ENCODE measurements around the gene CHTF18. TPM values are rescaled to one million over a fixed set of nuclear protein-coding genes. Genes with fewer than 3 reads are reported as not detected.

Gene CHTF18
- total RNA-seq, 4 donors from 2014 or later = 5.0 to 17.8 (median 7.3) TPM

DNA sequence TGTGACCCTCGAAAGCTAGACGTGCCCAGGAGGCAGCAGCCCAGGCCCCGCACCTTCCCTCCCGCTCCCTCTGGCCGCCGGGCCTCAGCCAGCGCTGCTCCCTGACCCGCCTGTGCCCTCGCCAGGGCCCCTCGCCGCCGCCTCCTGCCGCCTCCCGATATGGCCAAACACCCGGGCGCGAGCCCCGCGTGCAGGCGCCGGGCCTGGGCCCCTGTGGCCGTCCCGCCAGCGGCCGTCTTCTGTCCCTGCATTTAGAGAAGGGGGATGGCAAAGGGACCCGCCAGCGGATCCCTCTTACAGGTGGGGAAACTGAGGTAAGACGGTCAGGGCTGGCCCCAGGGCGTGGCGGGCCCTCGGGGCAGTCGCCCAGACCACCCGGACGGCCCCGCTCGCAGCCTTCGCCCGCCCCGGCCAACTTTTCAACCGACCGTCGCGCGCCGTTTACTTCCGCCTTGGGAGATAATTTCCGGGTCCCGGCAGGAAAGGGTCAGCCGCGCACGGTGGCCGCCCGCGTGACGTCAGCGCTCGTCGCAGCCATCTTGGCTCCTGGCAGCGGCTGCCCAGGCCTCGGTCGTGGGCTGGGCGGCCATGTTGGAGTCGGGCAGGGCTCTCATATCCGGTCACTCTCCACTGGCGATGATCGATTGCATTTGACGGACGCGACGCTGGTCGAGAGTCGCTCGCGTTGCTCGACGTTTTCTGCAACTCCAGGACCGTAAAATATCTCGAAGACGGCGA, 19.1 kb downstream of the CHTF18 start:
- H3K36me3 ChIP-seq = no peaks in the 10 kb centered on the region
- H3K27me3 ChIP-seq = peaks cover 0 to 63% (median 0%) of the 10 kb centered on the region in 4 donors
- WGBS, 2 donors = 20 to 29% methylated on average over 3 to 18 of the region's 80 CpGs
- H3K4me3 ChIP-seq = peak overlapping the region; percentile 72 to 88 (median 80)
- intact Hi-C loops (cut with DNase I) = no loop called here
- peaks cover 3 to 23% (median 10%) of the 10 kb centered on the region in 3 donors for H3K4me1 ChIP-seq
- DNase-seq = peak; percentile 35
- H3K9me3 ChIP-seq = no peaks in the 10 kb centered on the region
- peak overlapping the region; percentile 90 to 97 (median 96) for H3K27ac ChIP-seq
- TF ChIP-seq, protein P1, sequence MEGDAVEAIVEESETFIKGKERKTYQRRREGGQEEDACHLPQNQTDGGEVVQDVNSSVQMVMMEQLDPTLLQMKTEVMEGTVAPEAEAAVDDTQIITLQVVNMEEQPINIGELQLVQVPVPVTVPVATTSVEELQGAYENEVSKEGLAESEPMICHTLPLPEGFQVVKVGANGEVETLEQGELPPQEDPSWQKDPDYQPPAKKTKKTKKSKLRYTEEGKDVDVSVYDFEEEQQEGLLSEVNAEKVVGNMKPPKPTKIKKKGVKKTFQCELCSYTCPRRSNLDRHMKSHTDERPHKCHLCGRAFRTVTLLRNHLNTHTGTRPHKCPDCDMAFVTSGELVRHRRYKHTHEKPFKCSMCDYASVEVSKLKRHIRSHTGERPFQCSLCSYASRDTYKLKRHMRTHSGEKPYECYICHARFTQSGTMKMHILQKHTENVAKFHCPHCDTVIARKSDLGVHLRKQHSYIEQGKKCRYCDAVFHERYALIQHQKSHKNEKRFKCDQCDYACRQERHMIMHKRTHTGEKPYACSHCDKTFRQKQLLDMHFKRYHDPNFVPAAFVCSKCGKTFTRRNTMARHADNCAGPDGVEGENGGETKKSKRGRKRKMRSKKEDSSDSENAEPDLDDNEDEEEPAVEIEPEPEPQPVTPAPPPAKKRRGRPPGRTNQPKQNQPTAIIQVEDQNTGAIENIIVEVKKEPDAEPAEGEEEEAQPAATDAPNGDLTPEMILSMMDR (IDR thresholded peaks at IDR 0.05) = peak in 2 of 6 experiments; percentile 11 to 30
- peak in 2 of 4 donors; percentile 43 to 66 for TF ChIP-seq POLR2A (IDR thresholded peaks at IDR 0.05)

DNA sequence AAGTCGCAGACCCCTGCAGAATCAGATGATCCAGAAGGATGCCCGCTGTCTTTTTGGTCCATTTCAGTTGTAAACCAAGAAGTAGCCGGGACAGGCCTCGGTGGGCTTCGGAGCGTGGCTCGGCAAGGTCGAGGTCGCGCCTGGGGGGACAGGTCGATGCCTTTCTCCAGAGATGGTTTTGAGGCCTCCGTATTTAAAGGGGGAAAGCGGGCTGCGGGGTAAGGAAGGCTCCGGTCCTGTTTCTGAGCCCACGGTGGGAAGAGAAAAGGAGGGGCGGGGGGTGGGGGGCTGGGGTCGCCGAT, 19.6 kb downstream of the CHTF18 start:
- WGBS, 2 donors = 32 to 50% methylated on average over 8 to 13 of the region's 19 CpGs
- TF ChIP-seq, protein P1 (IDR thresholded peaks at IDR 0.05) = no peak
- TF ChIP-seq POLR2A (IDR thresholded peaks at IDR 0.05) = no peak
- peak overlapping the region; percentile 90 to 97 (median 96) for H3K27ac ChIP-seq
- no peak for DNase-seq
- H3K9me3 ChIP-seq = no peaks in the 10 kb centered on the region
- H3K4me1 ChIP-seq = peaks cover 3 to 24% (median 10%) of the 10 kb centered on the region in 3 donors
- peak overlapping the region; percentile 72 to 88 (median 80) for H3K4me3 ChIP-seq
- H3K27me3 ChIP-seq = peaks cover 0 to 63% (median 2%) of the 10 kb centered on the region in 4 donors
- intact Hi-C loops (cut with DNase I) = no loop called here
- no peaks in the 10 kb centered on the region for H3K36me3 ChIP-seq

DNA sequence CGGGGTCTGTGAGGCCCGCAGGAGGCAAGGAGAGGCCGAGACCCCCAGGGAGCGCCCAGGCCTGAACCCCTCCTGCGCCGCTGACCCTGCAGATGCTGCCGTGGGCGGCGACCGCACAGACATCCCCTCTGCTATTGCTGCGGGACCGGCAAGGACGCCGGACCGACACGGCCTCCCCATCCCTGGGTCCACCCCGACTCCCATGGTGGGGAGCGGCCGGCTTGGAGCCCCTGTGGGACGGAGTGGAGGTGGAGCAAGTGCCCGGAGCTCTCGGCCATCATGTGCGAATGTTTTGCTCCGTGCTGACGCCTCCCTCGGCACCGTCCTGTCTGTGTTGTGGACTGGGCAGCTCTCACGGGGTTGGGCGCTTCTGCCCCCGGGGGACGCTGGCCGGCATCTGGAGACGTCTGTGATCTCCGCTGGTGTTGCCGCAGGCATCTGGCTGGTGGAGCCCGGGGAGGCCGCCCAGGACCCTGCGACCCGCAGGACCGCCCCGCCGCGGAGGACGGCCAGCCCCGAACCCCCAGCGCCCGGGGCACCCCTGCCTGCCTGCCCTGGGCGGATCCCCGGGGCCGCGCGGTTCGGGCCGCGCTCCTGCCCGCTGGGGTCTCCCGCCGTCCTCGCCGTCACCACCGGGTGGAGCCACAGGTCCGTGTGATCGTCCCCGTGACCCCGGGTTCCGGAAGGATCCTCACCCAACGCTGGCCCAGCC, 24.9 kb downstream of the CHTF18 start:
- no peak for DNase-seq
- Histone ChIP-seq H3K4me3 (peak overlapping the region in 2 of 4 donors; percentile 18 to 37), H3K27ac (no peak overlapping the region), H3K36me3 (no peaks in the 10 kb centered on the region), H3K9me3 (no peaks in the 10 kb centered on the region), H3K27me3 (peaks cover 5 to 91% (median 20%) of the 10 kb centered on the region in 4 donors), H3K4me1 (peaks cover under 1 to 11% (median 10%) of the 10 kb centered on the region in 3 donors)
- intact Hi-C loops (cut with DNase I) = loop anchor here (10.0 kb wide), 1 partner anchor 241 kb away; no protein-coding TSS in a partner anchor
- 5 to 9% methylated on average over 4 to 17 of the region's 67 CpGs for WGBS, 2 donors
- TF ChIP-seq, protein P1 (IDR thresholded peaks at IDR 0.05) = peak; percentile 29 to 62 (median 43)
- TF ChIP-seq POLR2A (IDR thresholded peaks at IDR 0.05) = no peak

DNA sequence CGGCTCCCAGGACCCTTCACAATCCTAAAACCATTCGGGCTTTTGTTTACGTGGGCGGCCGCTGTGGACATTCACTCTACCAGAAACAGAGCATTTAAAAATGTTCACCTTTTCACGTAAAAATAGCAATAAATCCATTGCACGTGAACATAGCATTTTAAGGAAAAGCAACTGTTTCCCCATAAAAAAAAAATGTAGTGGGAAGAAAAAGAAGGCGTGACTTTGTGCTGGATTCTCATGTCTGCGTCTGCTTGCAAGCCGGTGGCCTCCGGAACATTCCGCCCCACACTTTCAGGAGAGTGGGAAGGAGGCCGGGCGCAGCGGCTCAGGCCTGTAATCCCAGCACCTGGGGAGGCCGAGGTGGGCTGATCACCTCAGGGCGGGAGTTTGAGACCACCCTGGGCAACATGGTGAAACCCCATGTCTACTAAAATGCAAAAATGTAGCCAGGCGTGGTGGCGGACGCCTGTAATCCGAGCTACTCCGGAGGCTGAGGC, 25.5 kb downstream of the CHTF18 start:
- Histone ChIP-seq H3K27me3 (peaks cover 5 to 97% (median 20%) of the 10 kb centered on the region in 4 donors), H3K9me3 (no peaks in the 10 kb centered on the region), H3K4me3 (peak overlapping the region in 2 of 4 donors; percentile 18 to 37), H3K27ac (no peak overlapping the region), H3K36me3 (no peaks in the 10 kb centered on the region), H3K4me1 (peaks cover 0 to 9% (median 4%) of the 10 kb centered on the region in 3 donors)
- TF ChIP-seq POLR2A (IDR thresholded peaks at IDR 0.05) = no peak
- TF ChIP-seq, protein P1 (IDR thresholded peaks at IDR 0.05) = no peak
- no peak for DNase-seq
- 59 to 66% methylated on average over 12 to 22 of the region's 22 CpGs for WGBS, 2 donors
- intact Hi-C loops (cut with DNase I) = loop anchor here (10.0 kb wide), 1 partner anchor 241 kb away; no protein-coding TSS in a partner anchor

Measured in esophagus squamous epithelium (tissue), 5 donors.